Mucosa of rectum (tissue), 2 donors: ENCODE measurements around the gene CEP20.

ENCODE experiments used
- H3K27ac ChIP-seq, 2 donors: one replicate each; pipeline ENCODE4 v1.7.0; 2013; ENCODE audit warnings: inconsistent platforms in 2 of 2, low read depth in 2 of 2, low read length in 2 of 2
- H3K27me3 ChIP-seq, 2 donors: one replicate each; pipeline ENCODE4 v1.7.0; 2013; ENCODE audit warnings: low read length in 2 of 2; ENCODE audit not compliant: control insufficient read depth in 2 of 2, insufficient read depth in 2 of 2
- H3K36me3 ChIP-seq, 2 donors: one replicate each; pipeline ENCODE4 v1.7.0; 2013; ENCODE audit warnings: low read length in 2 of 2; ENCODE audit not compliant: control insufficient read depth in 2 of 2, insufficient read depth in 2 of 2
- H3K4me1 ChIP-seq, 2 donors: one replicate each; pipeline ENCODE4 v1.7.0; 2013; ENCODE audit warnings: low read length in 2 of 2, mild to moderate bottlenecking in 1 of 2; ENCODE audit not compliant: control insufficient read depth in 2 of 2, insufficient read depth in 2 of 2
- H3K4me3 ChIP-seq, 2 donors: one replicate each; pipeline ENCODE4 v1.7.0; 2013; ENCODE audit warnings: low read length in 2 of 2
- H3K9ac ChIP-seq, 2 donors: one replicate each; pipeline ENCODE4 v1.7.0; 2013; ENCODE audit warnings: low read length in 2 of 2, low read depth in 1 of 2, mild to moderate bottlenecking in 1 of 2
- H3K9me3 ChIP-seq, 2 donors: one replicate each; pipeline ENCODE4 v1.7.0; 2013; ENCODE audit warnings: low read length in 2 of 2; ENCODE audit not compliant: control insufficient read depth in 2 of 2
- donor health status: healthy.
- donor health status: Normal muscosa, but diverticular disease.

The CEP20 gene

GRCh38 chr16:15916323-15916722 is 27.9 kb upstream of the CEP20 start:
- H3K27me3 ChIP-seq, result no peaks in the 10 kb centered on the region
- no peaks in the 10 kb centered on the region for H3K9me3 ChIP-seq
- H3K4me3 ChIP-seq, result no peak overlapping the region
- H3K9ac ChIP-seq, result no peak overlapping the region
- no peaks in the 10 kb centered on the region for H3K4me1 ChIP-seq
- no peaks in the 10 kb centered on the region for H3K36me3 ChIP-seq
- H3K27ac ChIP-seq, result no peak overlapping the region

DNA sequence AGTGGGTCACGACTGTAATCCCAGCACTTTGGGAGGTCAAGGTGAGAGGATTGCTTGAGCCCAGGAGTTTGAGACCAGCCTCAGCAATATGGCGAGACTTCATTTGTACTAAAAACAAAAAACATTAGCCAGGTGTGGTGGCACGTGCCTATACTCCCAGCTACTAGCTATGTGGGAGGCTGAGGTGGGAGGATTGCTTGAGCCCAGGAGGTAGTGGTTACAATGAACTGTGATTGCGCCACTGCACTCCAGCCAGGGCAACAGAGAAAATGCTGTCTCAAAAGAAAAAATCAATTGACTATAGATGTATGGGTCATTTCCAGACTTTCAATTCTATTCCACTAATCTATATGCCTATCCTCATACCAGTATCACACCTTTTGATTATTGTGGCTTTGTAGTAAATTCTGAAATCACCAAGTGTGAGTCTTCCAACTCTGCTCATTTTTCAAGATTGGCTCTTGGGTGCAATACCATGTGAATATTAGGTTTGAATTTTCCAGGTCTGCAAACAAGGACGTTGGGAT is 27.2 kb upstream of the CEP20 start:
- Histone ChIP-seq H3K36me3 (no peaks in the 10 kb centered on the region), H3K27me3 (no peaks in the 10 kb centered on the region), H3K4me3 (no peak overlapping the region), H3K4me1 (no peaks in the 10 kb centered on the region), H3K9ac (no peak overlapping the region), H3K27ac (no peak overlapping the region), H3K9me3 (no peaks in the 10 kb centered on the region)

- H3K9me3 ChIP-seq, result no peaks in the 10 kb centered on the region
- H3K4me3 ChIP-seq, result no peak overlapping the region
- H3K27me3 ChIP-seq, result no peaks in the 10 kb centered on the region
- no peak overlapping the region for H3K27ac ChIP-seq
- H3K4me1 ChIP-seq, result no peaks in the 10 kb centered on the region
- no peaks in the 10 kb centered on the region for H3K36me3 ChIP-seq
- H3K9ac ChIP-seq, result no peak overlapping the region
These were observed 24.8 kb upstream of the CEP20 start for GRCh38 chr16:15913046-15913698.

DNA sequence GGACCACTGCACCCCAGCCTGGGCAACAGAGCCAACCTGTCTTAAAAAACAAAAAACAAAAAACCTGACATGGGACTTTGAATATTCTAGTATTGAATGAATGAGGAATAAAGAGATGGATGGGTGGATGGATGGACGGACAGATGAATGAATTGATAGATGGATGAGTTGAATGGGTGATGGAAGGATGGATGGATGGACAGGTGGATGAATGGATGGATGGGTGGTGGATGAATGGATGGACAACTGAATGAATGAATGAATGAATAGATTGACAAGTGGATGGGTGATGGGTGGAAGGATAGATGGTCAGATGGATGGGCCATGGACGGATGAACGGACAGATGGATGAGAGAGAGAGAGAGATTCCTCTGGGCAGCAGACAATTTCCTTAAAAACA is 22.8 kb upstream of the CEP20 start:
- H3K36me3 ChIP-seq, result no peaks in the 10 kb centered on the region
- H3K27ac ChIP-seq, result no peak overlapping the region
- no peaks in the 10 kb centered on the region for H3K9me3 ChIP-seq
- H3K4me3 ChIP-seq, result no peak overlapping the region
- no peaks in the 10 kb centered on the region for H3K27me3 ChIP-seq
- H3K4me1 ChIP-seq, result no peaks in the 10 kb centered on the region
- no peak overlapping the region for H3K9ac ChIP-seq

GRCh38 chr16:15907863-15908478 is 19.6 kb upstream of the CEP20 start:
- no peaks in the 10 kb centered on the region for H3K4me1 ChIP-seq
- H3K27ac ChIP-seq, result no peak overlapping the region
- H3K9me3 ChIP-seq, result no peaks in the 10 kb centered on the region
- no peaks in the 10 kb centered on the region for H3K36me3 ChIP-seq
- H3K27me3 ChIP-seq, result no peaks in the 10 kb centered on the region
- no peak overlapping the region for H3K9ac ChIP-seq
- H3K4me3 ChIP-seq, result no peak overlapping the region

DNA sequence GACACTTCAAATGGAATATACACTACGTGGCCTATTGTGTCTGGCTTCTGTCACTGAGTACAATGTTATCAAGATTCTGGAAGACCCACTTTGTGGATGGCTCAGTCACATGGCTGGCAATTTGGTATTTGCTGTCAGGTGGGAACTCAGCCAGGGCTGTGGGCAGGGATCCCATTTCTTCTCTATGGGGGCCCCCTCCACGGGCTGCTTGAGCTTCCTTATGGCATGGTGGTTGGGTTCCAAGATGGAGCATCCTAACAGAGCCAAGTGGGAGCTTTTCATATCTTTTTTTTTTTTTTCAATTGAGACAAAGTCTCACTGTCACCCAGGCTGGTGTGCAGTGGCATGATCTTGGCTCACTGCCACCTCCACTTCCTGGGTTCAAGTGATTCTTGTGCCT is 18.0 kb upstream of the CEP20 start:
- H3K4me3 ChIP-seq, result no peak overlapping the region
- no peaks in the 10 kb centered on the region for H3K4me1 ChIP-seq
- no peaks in the 10 kb centered on the region for H3K9me3 ChIP-seq
- no peaks in the 10 kb centered on the region for H3K27me3 ChIP-seq
- no peak overlapping the region for H3K27ac ChIP-seq
- no peak overlapping the region for H3K9ac ChIP-seq
- no peaks in the 10 kb centered on the region for H3K36me3 ChIP-seq

- Histone ChIP-seq H3K9ac (no peak overlapping the region), H3K9me3 (no peaks in the 10 kb centered on the region), H3K27me3 (no peaks in the 10 kb centered on the region), H3K27ac (no peak overlapping the region), H3K4me1 (peaks cover 0 to 4% of the 10 kb centered on the region in 2 donors), H3K36me3 (no peaks in the 10 kb centered on the region), H3K4me3 (no peak overlapping the region)
These were observed 15.6 kb upstream of the CEP20 start for GRCh38 chr16:15903960-15904359.

- no peaks in the 10 kb centered on the region for H3K27me3 ChIP-seq
- H3K9ac ChIP-seq, result no peak overlapping the region
- no peak overlapping the region for H3K4me3 ChIP-seq
- H3K27ac ChIP-seq, result no peak overlapping the region
- no peaks in the 10 kb centered on the region for H3K9me3 ChIP-seq
- peaks cover 0 to 4% of the 10 kb centered on the region in 2 donors for H3K4me1 ChIP-seq
- H3K36me3 ChIP-seq, result no peaks in the 10 kb centered on the region
These were observed 12.6 kb upstream of the CEP20 start for GRCh38 chr16:15900901-15901500.

- Histone ChIP-seq H3K36me3 (no peaks in the 10 kb centered on the region), H3K27me3 (no peaks in the 10 kb centered on the region), H3K9me3 (no peaks in the 10 kb centered on the region), H3K27ac (no peak overlapping the region), H3K4me1 (peaks cover 0 to 4% of the 10 kb centered on the region in 2 donors), H3K4me3 (no peak overlapping the region), H3K9ac (no peak overlapping the region)
These were observed 12.0 kb upstream of the CEP20 start for GRCh38 chr16:15900357-15900756.

DNA sequence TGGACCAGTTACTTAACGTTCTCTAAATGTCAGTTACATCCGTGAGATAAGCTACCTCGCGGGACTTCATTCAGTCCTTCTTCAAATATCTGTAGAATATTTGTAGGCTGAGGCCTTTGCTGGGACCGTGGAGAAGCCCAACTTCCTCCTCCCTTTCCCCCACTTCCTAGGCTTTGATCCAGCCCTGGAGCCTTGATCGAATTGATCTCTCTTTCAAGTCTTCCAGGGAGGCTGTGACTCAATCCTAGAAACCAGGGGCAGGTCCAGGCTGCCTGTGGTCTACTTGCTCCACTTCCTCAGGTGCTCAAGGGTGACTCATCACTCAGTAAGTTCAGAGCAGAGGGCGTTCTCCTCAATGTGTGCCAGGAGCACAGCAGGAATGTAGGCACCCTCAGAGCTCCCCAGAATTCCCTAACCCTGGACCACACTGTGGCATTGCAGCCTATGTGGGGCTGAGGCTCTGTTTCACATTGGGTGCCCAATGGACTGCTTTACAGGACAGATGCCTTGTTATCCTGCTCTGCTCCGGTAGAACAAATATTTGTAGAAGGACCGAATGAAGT is 11.2 kb upstream of the CEP20 start:
- Histone ChIP-seq H3K9me3 (no peaks in the 10 kb centered on the region), H3K4me3 (no peak overlapping the region), H3K9ac (no peak overlapping the region), H3K4me1 (peaks cover 0 to 4% of the 10 kb centered on the region in 2 donors), H3K36me3 (no peaks in the 10 kb centered on the region), H3K27ac (no peak overlapping the region), H3K27me3 (no peaks in the 10 kb centered on the region)
